Measurements from ENCODE around the gene GRIN2A.

The GRIN2A gene

GRCh38 chr16:9854675-9855074, 327.6 kb downstream of the GRIN2A start:
- no peak for TF ChIP-seq REST (IDR thresholded peaks at IDR 0.05; ENCODE audit: insufficient replicate concordance, low read depth)
- TF ChIP-seq GABPA (IDR thresholded peaks at IDR 0.05; ENCODE audit: low read depth) = no peak
- TF ChIP-seq CTCF (IDR thresholded peaks at IDR 0.05; ENCODE audit: insufficient read depth, low read length) = no peak
- no peak for TF ChIP-seq POLR2AphosphoS5 (IDR thresholded peaks at IDR 0.05; ENCODE audit: low read depth)
- TF ChIP-seq SPI1 (IDR thresholded peaks at IDR 0.05; ENCODE audit: borderline replicate concordance, low read depth) = no peak
- DNase-seq (ENCODE audit: low read depth in 1 of 2, low spot score in 1 of 2) = no peak
- H3K27me3 ChIP-seq (ENCODE audit: insufficient read depth, poor library complexity, severe bottlenecking) = no peaks in the 10 kb centered on the region
- no peak overlapping the region for H3K4me3 ChIP-seq (replicated peaks; ENCODE audit: insufficient read depth, low read length)
- no peak overlapping the region for H3K27ac ChIP-seq (replicated peaks)

DNA sequence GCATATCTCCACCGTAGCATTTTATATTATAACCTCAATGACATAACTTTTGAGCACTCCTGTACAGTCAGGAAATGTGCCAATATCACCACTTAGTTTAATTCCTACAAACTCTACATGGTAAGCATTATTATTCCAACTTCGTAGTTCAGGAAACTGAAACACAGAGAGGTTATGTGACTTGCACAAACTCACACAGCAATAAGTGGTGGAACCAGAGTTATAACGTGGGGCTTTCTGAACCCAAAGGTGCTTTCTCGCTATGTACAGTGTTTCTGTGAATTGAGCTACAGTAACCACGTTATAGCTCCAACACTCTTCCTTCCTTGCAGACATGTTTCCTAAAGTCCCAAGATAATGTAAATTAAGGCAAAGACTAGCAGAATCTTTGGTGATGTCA, 330.2 kb downstream of the GRIN2A start:
- Histone ChIP-seq H3K27ac (replicated peaks) (no peak overlapping the region), H3K27me3 (ENCODE audit: insufficient read depth, poor library complexity, severe bottlenecking) (no peaks in the 10 kb centered on the region), H3K4me3 (replicated peaks; ENCODE audit: insufficient read depth, low read length) (no peak overlapping the region)
- no peak for DNase-seq (ENCODE audit: low read depth in 1 of 2, low spot score in 1 of 2)
- TF ChIP-seq SPI1 (IDR thresholded peaks at IDR 0.05; ENCODE audit: borderline replicate concordance, low read depth) (no peak), GABPA (IDR thresholded peaks at IDR 0.05; ENCODE audit: low read depth) (no peak), REST (IDR thresholded peaks at IDR 0.05; ENCODE audit: insufficient replicate concordance, low read depth) (no peak), CTCF (IDR thresholded peaks at IDR 0.05; ENCODE audit: insufficient read depth, low read length) (no peak), POLR2AphosphoS5 (IDR thresholded peaks at IDR 0.05; ENCODE audit: low read depth) (no peak)

DNA sequence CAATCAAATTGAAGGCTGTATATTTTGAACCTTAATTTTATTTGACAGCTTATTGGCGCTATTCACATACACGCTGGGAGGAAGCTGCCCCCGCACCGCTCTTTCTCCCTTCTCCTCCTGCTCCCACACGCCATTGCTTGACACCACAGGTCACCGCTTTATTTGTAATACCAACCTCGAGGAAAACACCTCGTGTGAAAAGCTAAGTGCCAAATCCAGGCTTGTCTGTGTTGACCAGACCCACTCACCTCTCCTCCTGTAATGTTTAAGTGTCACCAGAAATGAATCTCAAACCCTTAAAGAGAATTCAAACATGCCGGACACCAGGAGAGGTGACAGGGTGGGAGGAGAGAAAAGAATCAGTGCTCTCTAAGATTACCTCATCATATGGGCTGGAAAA, 331.4 kb downstream of the GRIN2A start:
- TF ChIP-seq CTCF (IDR thresholded peaks at IDR 0.05; ENCODE audit: insufficient read depth, low read length) (no peak), SPI1 (IDR thresholded peaks at IDR 0.05; ENCODE audit: borderline replicate concordance, low read depth) (no peak), REST (IDR thresholded peaks at IDR 0.05; ENCODE audit: insufficient replicate concordance, low read depth) (no peak), POLR2AphosphoS5 (IDR thresholded peaks at IDR 0.05; ENCODE audit: low read depth) (no peak), GABPA (IDR thresholded peaks at IDR 0.05; ENCODE audit: low read depth) (no peak)

More for the DNA sequence above, 331.4 kb downstream of the GRIN2A start:
- no peaks in the 10 kb centered on the region for H3K27me3 ChIP-seq (ENCODE audit: insufficient read depth, poor library complexity, severe bottlenecking)
- H3K27ac ChIP-seq (replicated peaks) = no peak overlapping the region
- no peak overlapping the region for H3K4me3 ChIP-seq (replicated peaks; ENCODE audit: insufficient read depth, low read length)
- no peak for DNase-seq (ENCODE audit: low read depth in 1 of 2, low spot score in 1 of 2)

Data from HL-60 (cell line).